ENCODE results near the gene CHN2.

Gene CHN2

DNA sequence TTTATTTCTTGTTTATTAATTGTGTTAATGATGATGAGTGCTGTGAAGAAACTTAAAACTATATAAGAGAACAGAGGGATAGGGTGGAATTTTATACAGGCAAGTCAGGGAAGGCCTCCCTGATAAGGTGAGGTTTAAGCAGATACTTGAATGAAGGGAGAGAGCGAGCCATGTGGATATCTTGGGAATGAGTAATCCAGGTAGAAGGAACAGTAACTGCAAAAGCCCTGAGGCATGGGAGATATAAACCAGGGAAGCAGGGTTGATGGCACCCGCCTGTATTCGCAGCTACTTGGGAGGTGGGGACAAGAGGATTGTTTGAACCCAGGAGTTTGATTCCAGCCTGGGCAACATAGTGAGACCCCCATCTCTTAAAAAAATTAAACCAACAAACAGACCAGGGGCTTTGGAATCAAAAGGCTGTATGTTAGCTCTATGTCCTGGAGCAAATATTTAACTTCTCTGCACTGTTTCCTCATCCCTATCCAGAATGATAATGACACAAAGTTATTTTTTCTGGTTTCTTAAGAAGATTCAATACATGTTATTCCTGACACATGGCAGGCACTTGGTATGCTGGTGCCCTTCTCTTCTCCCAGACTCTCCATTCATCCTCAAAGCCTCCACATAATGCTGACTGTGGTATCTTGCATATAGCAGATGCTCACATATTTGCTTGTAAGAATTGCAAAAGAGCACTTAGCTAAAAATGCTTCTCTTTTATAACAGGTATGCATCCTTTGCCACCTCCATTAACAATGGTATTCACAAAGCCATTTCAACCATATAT is 169.3 kb downstream of the CHN2 start:
- no peak overlapping the region for H3K9ac ChIP-seq (ENCODE audit: low read length in 5 of 5)
- H3K4me1 ChIP-seq (ENCODE audit: control insufficient read depth in 5 of 5, insufficient read depth in 5 of 5, low read length in 5 of 5), result peaks cover 0 to 29% (median 20%) of the 10 kb centered on the region in 5 donors
- no peaks in the 10 kb centered on the region for H3K36me3 ChIP-seq (ENCODE audit: control insufficient read depth in 5 of 5, insufficient read depth in 5 of 5, low read length in 5 of 5)
- no peaks in the 10 kb centered on the region for H3K27me3 ChIP-seq (ENCODE audit: control insufficient read depth in 5 of 5, insufficient read depth in 4 of 5, low read length in 5 of 5)
- H3K4me3 ChIP-seq (ENCODE audit: low read depth in 1 of 5, low read length in 5 of 5), result no peak overlapping the region
- no peaks in the 10 kb centered on the region for H3K9me3 ChIP-seq (ENCODE audit: control insufficient read depth in 5 of 5, low read length in 5 of 5)
- no peak overlapping the region for H3K27ac ChIP-seq (ENCODE audit: low read depth, low read length)

DNA sequence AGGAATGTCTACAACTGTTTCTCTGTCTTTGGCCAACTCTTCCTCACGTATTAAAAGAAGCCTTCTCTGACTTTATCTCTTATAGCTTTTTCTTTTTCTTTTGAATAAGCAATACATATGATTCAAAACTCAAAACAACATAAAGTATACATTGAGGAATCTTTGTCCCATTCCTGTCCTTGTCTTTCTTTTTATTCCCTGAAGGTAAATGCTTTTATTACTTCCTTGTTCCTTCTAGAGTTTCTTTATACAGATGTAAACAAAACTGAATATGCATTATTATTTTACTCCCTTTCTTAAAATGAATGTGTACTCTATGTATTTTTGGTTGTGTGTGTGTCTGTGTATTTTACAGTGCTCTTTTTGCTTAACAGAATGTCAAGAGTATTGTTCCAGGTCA is 170.1 kb downstream of the CHN2 start:
- Histone ChIP-seq H3K4me3 (ENCODE audit: low read depth in 1 of 5, low read length in 5 of 5) (no peak overlapping the region), H3K36me3 (ENCODE audit: control insufficient read depth in 5 of 5, insufficient read depth in 5 of 5, low read length in 5 of 5) (no peaks in the 10 kb centered on the region), H3K4me1 (ENCODE audit: control insufficient read depth in 5 of 5, insufficient read depth in 5 of 5, low read length in 5 of 5) (peaks cover 0 to 22% (median 12%) of the 10 kb centered on the region in 5 donors), H3K9ac (ENCODE audit: low read length in 5 of 5) (no peak overlapping the region), H3K27me3 (ENCODE audit: control insufficient read depth in 5 of 5, insufficient read depth in 4 of 5, low read length in 5 of 5) (no peaks in the 10 kb centered on the region), H3K27ac (ENCODE audit: low read depth, low read length) (no peak overlapping the region), H3K9me3 (ENCODE audit: control insufficient read depth in 5 of 5, low read length in 5 of 5) (no peaks in the 10 kb centered on the region)

DNA sequence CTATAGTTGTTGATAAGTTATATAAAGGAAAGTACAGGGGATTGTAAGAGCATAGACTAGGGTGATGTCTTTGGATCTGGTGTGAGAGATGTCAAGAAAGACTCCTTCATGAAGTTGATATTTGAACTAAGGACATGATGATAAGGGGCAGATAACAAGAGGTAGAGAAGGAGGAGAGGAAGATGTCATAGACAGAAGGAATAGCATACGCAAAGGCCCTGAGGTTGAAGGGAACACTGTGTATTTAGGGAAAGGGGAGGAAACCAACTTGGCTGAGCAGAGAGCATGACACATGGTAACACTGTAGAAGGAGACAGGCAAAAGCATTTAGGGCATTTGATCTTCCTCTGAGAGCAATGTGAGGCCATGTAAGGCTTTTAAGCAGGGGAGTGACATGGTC is 170.8 kb downstream of the CHN2 start:
- Histone ChIP-seq H3K27ac (ENCODE audit: low read depth, low read length) (no peak overlapping the region), H3K36me3 (ENCODE audit: control insufficient read depth in 5 of 5, insufficient read depth in 5 of 5, low read length in 5 of 5) (no peaks in the 10 kb centered on the region), H3K9me3 (ENCODE audit: control insufficient read depth in 5 of 5, low read length in 5 of 5) (no peaks in the 10 kb centered on the region), H3K4me1 (ENCODE audit: control insufficient read depth in 5 of 5, insufficient read depth in 5 of 5, low read length in 5 of 5) (peaks cover 0 to 14% (median 5%) of the 10 kb centered on the region in 5 donors), H3K9ac (ENCODE audit: low read length in 5 of 5) (no peak overlapping the region), H3K4me3 (ENCODE audit: low read depth in 1 of 5, low read length in 5 of 5) (no peak overlapping the region), H3K27me3 (ENCODE audit: control insufficient read depth in 5 of 5, insufficient read depth in 4 of 5, low read length in 5 of 5) (no peaks in the 10 kb centered on the region)

DNA sequence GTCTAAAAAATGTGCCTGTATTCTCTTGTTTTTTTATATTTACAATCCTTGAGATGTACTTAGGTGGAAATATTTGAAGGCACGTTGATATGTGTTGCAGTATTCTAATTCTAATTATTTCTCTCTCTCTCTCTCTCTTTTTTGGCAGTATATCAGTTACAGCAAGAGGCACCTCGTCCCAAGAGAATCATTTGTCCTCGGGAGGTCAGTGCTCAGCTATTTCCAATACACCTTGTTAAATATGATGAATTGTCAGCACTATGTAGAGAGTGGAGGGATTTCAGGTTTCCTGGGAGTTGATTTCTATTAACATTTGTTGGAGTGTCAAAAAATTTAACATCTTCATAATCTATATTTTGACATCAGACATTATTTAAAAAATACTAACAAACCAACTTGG is 173.2 kb downstream of the CHN2 start:
- H3K9ac ChIP-seq (ENCODE audit: low read length in 5 of 5), result no peak overlapping the region
- H3K36me3 ChIP-seq (ENCODE audit: control insufficient read depth in 5 of 5, insufficient read depth in 5 of 5, low read length in 5 of 5), result no peaks in the 10 kb centered on the region
- peaks cover 0 to 8% (median 0%) of the 10 kb centered on the region in 5 donors for H3K4me1 ChIP-seq (ENCODE audit: control insufficient read depth in 5 of 5, insufficient read depth in 5 of 5, low read length in 5 of 5)
- no peaks in the 10 kb centered on the region for H3K9me3 ChIP-seq (ENCODE audit: control insufficient read depth in 5 of 5, low read length in 5 of 5)
- no peak overlapping the region for H3K4me3 ChIP-seq (ENCODE audit: low read depth in 1 of 5, low read length in 5 of 5)
- no peaks in the 10 kb centered on the region for H3K27me3 ChIP-seq (ENCODE audit: control insufficient read depth in 5 of 5, insufficient read depth in 4 of 5, low read length in 5 of 5)
- no peak overlapping the region for H3K27ac ChIP-seq (ENCODE audit: low read depth, low read length)

DNA sequence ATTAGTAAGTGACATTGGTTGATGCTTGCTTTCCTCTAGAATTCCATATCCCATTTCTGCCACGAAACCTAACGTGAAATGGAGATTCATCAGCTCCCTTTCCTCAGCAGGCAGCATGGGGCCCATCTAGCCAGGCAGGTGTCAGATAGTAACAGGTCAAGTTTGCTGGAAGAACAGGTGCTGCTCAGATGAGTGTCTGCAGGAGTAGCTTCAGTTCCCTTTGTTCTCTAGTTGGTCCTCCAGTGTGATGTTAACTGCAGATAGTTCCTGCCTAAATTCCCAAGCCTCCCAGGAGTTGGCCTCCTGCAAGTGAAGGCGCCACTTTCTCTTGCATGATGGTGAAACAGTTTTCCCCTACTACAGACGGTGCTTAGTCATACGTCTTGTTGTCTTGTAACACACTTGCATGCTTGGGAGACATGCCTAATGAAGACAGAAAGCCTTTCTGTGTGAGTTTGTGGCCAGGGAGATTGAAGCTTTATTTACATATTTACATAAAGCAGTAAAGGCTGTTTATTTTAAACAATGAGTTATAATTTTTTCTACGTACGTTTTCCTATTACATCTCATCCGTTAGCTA is 175.4 kb downstream of the CHN2 start:
- Histone ChIP-seq H3K9me3 (ENCODE audit: control insufficient read depth in 5 of 5, low read length in 5 of 5) (no peaks in the 10 kb centered on the region), H3K9ac (ENCODE audit: low read length in 5 of 5) (no peak overlapping the region), H3K27ac (ENCODE audit: low read depth, low read length) (no peak overlapping the region), H3K4me1 (ENCODE audit: control insufficient read depth in 5 of 5, insufficient read depth in 5 of 5, low read length in 5 of 5) (peaks cover 0 to 14% (median 3%) of the 10 kb centered on the region in 5 donors), H3K36me3 (ENCODE audit: control insufficient read depth in 5 of 5, insufficient read depth in 5 of 5, low read length in 5 of 5) (no peaks in the 10 kb centered on the region), H3K4me3 (ENCODE audit: low read depth in 1 of 5, low read length in 5 of 5) (no peak overlapping the region), H3K27me3 (ENCODE audit: control insufficient read depth in 5 of 5, insufficient read depth in 4 of 5, low read length in 5 of 5) (no peaks in the 10 kb centered on the region)

DNA sequence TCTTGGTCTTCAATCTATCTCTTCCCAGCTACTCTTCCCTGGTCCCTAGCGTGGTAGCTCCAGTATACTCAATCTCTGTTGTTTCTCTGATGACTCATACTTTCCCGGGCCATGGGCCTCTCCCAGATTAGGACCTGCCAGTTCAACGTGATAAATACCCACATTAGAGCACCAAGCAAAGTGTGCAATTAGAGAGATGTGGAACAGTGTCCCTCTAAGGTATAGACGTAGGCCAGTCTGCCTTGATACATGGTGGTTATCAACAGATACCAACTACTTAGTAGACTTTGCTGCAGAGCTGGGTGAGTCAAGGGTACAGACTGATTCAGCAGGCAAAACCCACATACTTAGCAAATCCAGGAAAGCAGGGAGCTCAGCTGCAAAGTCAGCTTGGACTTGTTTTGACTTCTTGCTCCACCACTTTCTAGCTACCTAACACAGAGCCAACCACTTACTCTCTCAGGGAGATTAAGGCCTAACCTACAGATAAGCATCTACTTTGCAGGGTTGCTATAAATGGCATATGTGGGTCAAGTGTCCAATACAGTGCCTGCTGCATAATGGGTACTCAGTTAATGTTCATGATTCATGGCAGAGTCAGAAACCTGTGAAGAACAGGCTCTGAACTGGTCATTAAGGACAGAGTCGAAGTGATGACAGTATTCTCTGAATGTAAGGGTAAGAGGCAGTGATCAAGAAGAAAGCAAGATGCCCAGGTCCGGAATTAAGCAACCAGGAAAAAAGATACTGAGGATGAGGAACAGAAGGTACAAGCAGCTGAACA is 176.1 kb downstream of the CHN2 start:
- Histone ChIP-seq H3K9me3 (ENCODE audit: control insufficient read depth in 5 of 5, low read length in 5 of 5) (no peaks in the 10 kb centered on the region), H3K9ac (ENCODE audit: low read length in 5 of 5) (no peak overlapping the region), H3K4me1 (ENCODE audit: control insufficient read depth in 5 of 5, insufficient read depth in 5 of 5, low read length in 5 of 5) (peaks cover 2 to 18% (median 7%) of the 10 kb centered on the region in 5 donors), H3K4me3 (ENCODE audit: low read depth in 1 of 5, low read length in 5 of 5) (no peak overlapping the region), H3K27ac (ENCODE audit: low read depth, low read length) (no peak overlapping the region), H3K27me3 (ENCODE audit: control insufficient read depth in 5 of 5, insufficient read depth in 4 of 5, low read length in 5 of 5) (no peaks in the 10 kb centered on the region), H3K36me3 (ENCODE audit: control insufficient read depth in 5 of 5, insufficient read depth in 5 of 5, low read length in 5 of 5) (no peaks in the 10 kb centered on the region)

DNA sequence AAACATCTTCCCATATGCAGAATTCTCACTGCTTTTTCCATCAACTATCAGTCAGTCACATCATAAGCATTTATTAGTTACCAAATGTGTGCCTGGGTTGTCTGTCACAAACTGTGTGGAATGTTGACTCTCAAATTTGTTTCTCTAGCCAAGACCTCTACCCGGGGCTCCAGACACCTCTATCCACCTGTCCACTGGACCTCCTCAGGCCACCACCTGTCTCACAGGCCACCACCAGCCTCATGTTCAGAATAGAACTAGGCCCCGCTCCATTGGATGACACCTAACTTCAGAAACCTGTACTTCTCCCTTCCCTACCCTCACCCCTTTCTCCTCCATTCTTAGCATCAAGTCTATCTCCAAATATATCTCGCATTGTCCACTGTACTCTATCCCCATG is 176.9 kb downstream of the CHN2 start:
- H3K27me3 ChIP-seq (ENCODE audit: control insufficient read depth in 5 of 5, insufficient read depth in 4 of 5, low read length in 5 of 5), result no peaks in the 10 kb centered on the region
- H3K27ac ChIP-seq (ENCODE audit: low read depth, low read length), result no peak overlapping the region
- no peaks in the 10 kb centered on the region for H3K9me3 ChIP-seq (ENCODE audit: control insufficient read depth in 5 of 5, low read length in 5 of 5)
- H3K4me1 ChIP-seq (ENCODE audit: control insufficient read depth in 5 of 5, insufficient read depth in 5 of 5, low read length in 5 of 5), result peaks cover 7 to 26% (median 14%) of the 10 kb centered on the region in 5 donors
- H3K9ac ChIP-seq (ENCODE audit: low read length in 5 of 5), result no peak overlapping the region
- no peaks in the 10 kb centered on the region for H3K36me3 ChIP-seq (ENCODE audit: control insufficient read depth in 5 of 5, insufficient read depth in 5 of 5, low read length in 5 of 5)
- no peak overlapping the region for H3K4me3 ChIP-seq (ENCODE audit: low read depth in 1 of 5, low read length in 5 of 5)

DNA sequence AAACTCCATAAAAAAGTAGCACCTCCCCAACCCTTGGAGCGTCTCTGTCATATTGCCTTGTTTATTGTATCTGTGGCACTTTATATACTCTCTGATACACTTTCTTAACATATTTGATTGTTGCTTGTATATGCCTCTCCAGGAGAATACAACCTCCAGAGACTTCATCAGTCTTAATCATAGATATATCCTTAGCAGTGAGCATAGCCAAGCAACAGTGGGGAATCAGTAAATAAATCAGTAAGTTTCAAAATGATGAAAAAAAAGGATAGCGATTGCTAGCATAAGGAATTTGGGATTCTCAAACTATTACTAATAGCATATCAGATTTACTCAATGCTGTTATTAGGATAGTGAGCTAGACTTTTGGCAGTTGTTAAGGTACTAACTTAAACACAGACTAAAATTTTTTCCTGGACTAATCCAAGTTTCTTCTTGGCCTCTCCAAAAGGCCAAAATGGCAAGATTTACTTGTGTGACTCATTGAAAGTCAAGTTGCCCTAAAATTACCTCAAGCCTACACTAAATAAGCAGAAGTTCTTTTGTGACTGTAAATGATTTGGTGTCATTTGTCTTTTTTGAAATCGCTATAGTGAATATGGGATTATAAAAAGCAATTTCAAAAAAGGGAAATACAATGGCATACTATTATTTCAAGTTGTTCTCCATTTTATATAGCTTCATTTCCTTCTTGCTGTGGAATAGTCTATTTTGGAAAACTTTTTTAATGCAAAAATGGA is 177.9 kb downstream of the CHN2 start:
- Histone ChIP-seq H3K4me1 (ENCODE audit: control insufficient read depth in 5 of 5, insufficient read depth in 5 of 5, low read length in 5 of 5) (peaks cover 7 to 30% (median 17%) of the 10 kb centered on the region in 5 donors), H3K9me3 (ENCODE audit: control insufficient read depth in 5 of 5, low read length in 5 of 5) (no peaks in the 10 kb centered on the region), H3K36me3 (ENCODE audit: control insufficient read depth in 5 of 5, insufficient read depth in 5 of 5, low read length in 5 of 5) (no peaks in the 10 kb centered on the region), H3K4me3 (ENCODE audit: low read depth in 1 of 5, low read length in 5 of 5) (no peak overlapping the region), H3K9ac (ENCODE audit: low read length in 5 of 5) (no peak overlapping the region), H3K27ac (ENCODE audit: low read depth, low read length) (peak overlapping the region; percentile 17), H3K27me3 (ENCODE audit: control insufficient read depth in 5 of 5, insufficient read depth in 4 of 5, low read length in 5 of 5) (no peaks in the 10 kb centered on the region)

DNA sequence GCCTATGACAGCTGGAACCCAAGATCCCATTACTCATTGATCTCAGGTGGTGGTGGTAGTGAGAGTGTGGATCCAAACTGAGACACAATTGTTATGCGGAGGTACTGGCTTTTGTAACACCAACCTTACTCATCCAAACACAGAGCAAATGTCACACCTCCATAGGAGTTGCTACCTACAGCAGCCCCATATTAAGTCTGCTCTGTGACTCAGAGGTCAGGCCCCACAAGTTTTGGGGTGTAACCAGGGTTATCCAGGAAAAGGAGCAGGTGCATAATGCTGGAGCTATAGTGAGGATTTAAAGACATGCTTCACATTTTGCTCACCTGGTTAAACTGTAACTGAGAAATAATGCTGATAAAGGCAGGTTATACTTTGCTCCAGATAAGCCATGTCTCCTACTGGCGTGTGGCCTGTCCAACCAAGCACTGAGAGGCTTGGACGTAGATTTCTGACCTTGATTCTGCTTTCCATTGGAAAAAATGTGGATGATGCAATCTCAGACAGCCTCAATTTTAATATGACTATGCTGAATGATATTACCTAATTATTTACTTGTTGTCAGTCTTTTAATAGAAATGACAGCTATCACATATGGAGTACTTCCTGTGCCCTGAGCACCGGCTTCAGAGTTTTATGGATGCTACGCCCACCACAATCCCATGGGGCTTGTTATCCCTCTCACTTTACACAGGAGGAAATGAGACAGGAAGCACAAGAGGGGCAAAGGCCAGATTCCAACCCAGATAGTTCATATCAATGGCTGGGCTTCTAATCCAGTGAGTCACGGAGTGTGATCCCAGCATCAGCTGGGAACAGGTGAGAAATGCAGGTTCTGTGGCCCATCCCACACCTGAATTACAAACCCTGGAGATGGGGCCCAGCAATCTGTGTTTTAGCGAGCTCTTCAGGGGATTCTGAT is 181.3 kb downstream of the CHN2 start:
- Histone ChIP-seq H3K9ac (ENCODE audit: low read length in 5 of 5) (peak overlapping the region in 2 of 5 donors; percentile 19 to 28), H3K27me3 (ENCODE audit: control insufficient read depth in 5 of 5, insufficient read depth in 4 of 5, low read length in 5 of 5) (no peaks in the 10 kb centered on the region), H3K4me1 (ENCODE audit: control insufficient read depth in 5 of 5, insufficient read depth in 5 of 5, low read length in 5 of 5) (peaks cover 7 to 33% (median 17%) of the 10 kb centered on the region in 5 donors), H3K9me3 (ENCODE audit: control insufficient read depth in 5 of 5, low read length in 5 of 5) (no peaks in the 10 kb centered on the region), H3K27ac (ENCODE audit: low read depth, low read length) (peak overlapping the region; percentile 63), H3K36me3 (ENCODE audit: control insufficient read depth in 5 of 5, insufficient read depth in 5 of 5, low read length in 5 of 5) (no peaks in the 10 kb centered on the region), H3K4me3 (ENCODE audit: low read depth in 1 of 5, low read length in 5 of 5) (peak overlapping the region in 1 of 5 donors; percentile 28)
